ENCODE data around the gene SYT12. TPM values are rescaled to one million over a fixed set of nuclear protein-coding genes. Genes with fewer than 3 reads are reported as not detected.
A peak's percentile ranks its signal among the peaks of the same experiment; 100 is the strongest.

The SYT12 gene
- polyA plus RNA-seq, 3 donors = not detected

- no peaks in the 10 kb centered on the region for H3K79me2 ChIP-seq (ENCODE audit: insufficient read depth, low read length)
- no peaks in the 10 kb centered on the region for H3K36me3 Mint-ChIP-seq
- H3K4me3 ChIP-seq (replicated peaks in 1 of 3; ENCODE audit: low read depth in 2 of 3, low read length in 3 of 3) = no peak overlapping the region
- H3K4me3 Mint-ChIP-seq = peak overlapping the region in 1 of 2 donors; percentile 13
- H2AFZ ChIP-seq (ENCODE audit: insufficient read depth, low read depth, low read length, poor library complexity, severe bottlenecking) = no peak overlapping the region
- peak overlapping the region in 2 of 7 donors; percentile 68 to 83 for H3K27ac Mint-ChIP-seq
- peaks cover 16% of the 10 kb centered on the region for H3K4me1 Mint-ChIP-seq
- H3K27ac ChIP-seq (ENCODE audit: low read depth in 1 of 2, low read length in 2 of 2) = no peak overlapping the region
- no peaks in the 10 kb centered on the region for H4K20me1 ChIP-seq (ENCODE audit: insufficient read depth, low read length)
- H3K36me3 ChIP-seq (replicated peaks in 1 of 2; ENCODE audit: control insufficient read depth in 1 of 2, insufficient read depth in 2 of 2, low read length in 2 of 2) = no peaks in the 10 kb centered on the region
- WGBS (ENCODE audit: insufficient coverage) = 81% methylated on average over 11 of the region's 11 CpGs
- peaks cover 17 to 19% of the 10 kb centered on the region in 2 donors for H3K4me1 ChIP-seq (ENCODE audit: control insufficient read depth in 1 of 2, insufficient read depth in 2 of 2, low read length in 2 of 2)
- H3K4me2 ChIP-seq (replicated peaks; ENCODE audit: extremely low read depth, low read length, poor library complexity, severe bottlenecking) = no peak overlapping the region
- H3K9me3 Mint-ChIP-seq = peaks cover 7 to 28% (median 19%) of the 10 kb centered on the region in 7 donors
- no peak for DNase-seq
- peaks cover 8 to 22% (median 10%) of the 10 kb centered on the region in 3 donors for H3K27me3 Mint-ChIP-seq (ENCODE audit: low read depth in 3 of 3)
- H3K27me3 ChIP-seq (ENCODE audit: control insufficient read depth in 2 of 2, insufficient read depth in 2 of 2, low read length in 2 of 2) = no peaks in the 10 kb centered on the region
- intact Hi-C loops (cut with micrococcal nuclease) = loop anchor here in 1 of 2 donors (10.0 kb wide), 1 partner anchor 281 kb away; no protein-coding TSS in a partner anchor
- peaks cover 9 to 33% of the 10 kb centered on the region in 2 donors for H3K9me3 ChIP-seq (replicated peaks in 1 of 2; ENCODE audit: control insufficient read depth in 1 of 2, insufficient read depth in 1 of 2, low read length in 2 of 2)
- H3K9ac ChIP-seq (ENCODE audit: insufficient read depth, low read length, poor library complexity, severe bottlenecking) = no peak overlapping the region
- TF ChIP-seq CTCF (IDR thresholded peaks at IDR 0.05) = no peak
These were observed 47.4 kb upstream of the SYT12 start for GRCh38 chr11:66975405-66976027.

- H3K36me3 Mint-ChIP-seq = no peaks in the 10 kb centered on the region
- Histone ChIP-seq H2AFZ (ENCODE audit: insufficient read depth, low read depth, low read length, poor library complexity, severe bottlenecking) (no peak overlapping the region), H3K36me3 (replicated peaks in 1 of 2; ENCODE audit: control insufficient read depth in 1 of 2, insufficient read depth in 2 of 2, low read length in 2 of 2) (no peaks in the 10 kb centered on the region), H3K9me3 (replicated peaks in 1 of 2; ENCODE audit: control insufficient read depth in 1 of 2, insufficient read depth in 1 of 2, low read length in 2 of 2) (peaks cover 9 to 34% of the 10 kb centered on the region in 2 donors), H3K4me2 (replicated peaks; ENCODE audit: extremely low read depth, low read length, poor library complexity, severe bottlenecking) (no peak overlapping the region), H3K4me1 (ENCODE audit: control insufficient read depth in 1 of 2, insufficient read depth in 2 of 2, low read length in 2 of 2) (peaks cover 11 to 14% of the 10 kb centered on the region in 2 donors), H3K79me2 (ENCODE audit: insufficient read depth, low read length) (no peaks in the 10 kb centered on the region), H3K27me3 (ENCODE audit: control insufficient read depth in 2 of 2, insufficient read depth in 2 of 2, low read length in 2 of 2) (no peaks in the 10 kb centered on the region), H3K9ac (ENCODE audit: insufficient read depth, low read length, poor library complexity, severe bottlenecking) (no peak overlapping the region), H3K27ac (ENCODE audit: low read depth in 1 of 2, low read length in 2 of 2) (no peak overlapping the region), H3K4me3 (replicated peaks in 1 of 3; ENCODE audit: low read depth in 2 of 3, low read length in 3 of 3) (no peak overlapping the region), H4K20me1 (ENCODE audit: insufficient read depth, low read length) (no peaks in the 10 kb centered on the region)
- peak overlapping the region in 1 of 7 donors; percentile 22 for H3K27ac Mint-ChIP-seq
- intact Hi-C loops (cut with micrococcal nuclease) = loop anchor here in 1 of 2 donors (10.0 kb wide), 1 partner anchor 281 kb away; no protein-coding TSS in a partner anchor
- no peak overlapping the region for H3K4me3 Mint-ChIP-seq
- peaks cover 7 to 28% (median 19%) of the 10 kb centered on the region in 7 donors for H3K9me3 Mint-ChIP-seq
- H3K27me3 Mint-ChIP-seq (ENCODE audit: low read depth in 3 of 3) = peaks cover 8 to 22% (median 10%) of the 10 kb centered on the region in 3 donors
- peak in 1 of 3 donors; percentile 28 for DNase-seq
- WGBS (ENCODE audit: insufficient coverage) = 60% methylated on average over 6 of the region's 9 CpGs
- peak; percentile 87 for TF ChIP-seq CTCF (IDR thresholded peaks at IDR 0.05)
- peaks cover 11% of the 10 kb centered on the region for H3K4me1 Mint-ChIP-seq
These were observed 46.9 kb upstream of the SYT12 start for GRCh38 chr11:66976028-66976467.
